Astrocyte (in vitro differentiated cells and primary cell): ENCODE data around the gene RAB17. TPM values are rescaled to one million over a fixed set of nuclear protein-coding genes. Genes with fewer than 3 reads are reported as not detected.

Experiments
- DNase-seq: peaks from one replicate; pipeline ENCODE4 v3.0.0-alpha.2; 2010; ENCODE audit warnings: low read depth
- FAIRE-seq: peaks from 2 replicates; lab custom pipeline; 2011; peaks lifted over from hg19 to GRCh38; lab: Jason Lieb, UNC
- H2AFZ ChIP-seq: 2 replicates; pipeline ENCODE4 v1.6.0; 2012; ENCODE audit warnings: low read depth, low read length, inconsistent platforms
- H3K27ac ChIP-seq: 2 replicates; pipeline ENCODE4 v1.5.1; 2011; ENCODE audit warnings: low read depth, low read length, inconsistent platforms
- H3K27me3 ChIP-seq: 2 replicates; pipeline ENCODE4 v1.6.0; 2011; ENCODE audit warnings: low read length, inconsistent platforms; ENCODE audit not compliant: insufficient read depth
- H3K36me3 ChIP-seq: 2 replicates; pipeline ENCODE4 v1.5.1; 2011; ENCODE audit warnings: low read length, inconsistent platforms; ENCODE audit not compliant: insufficient read depth
- H3K4me1 ChIP-seq: 2 replicates; pipeline ENCODE4 v1.5.1; 2011; ENCODE audit warnings: low read length, inconsistent platforms; ENCODE audit not compliant: insufficient read depth
- H3K4me2 ChIP-seq: 2 replicates; pipeline ENCODE4 v1.6.0; 2012; ENCODE audit warnings: low read length, inconsistent platforms
- H3K4me3 ChIP-seq: 2 replicates; pipeline ENCODE4 v1.5.1; 2011; ENCODE audit warnings: low read depth, mild to moderate bottlenecking, low read length, inconsistent platforms; ENCODE audit not compliant: insufficient read depth
- H3K79me2 ChIP-seq: 2 replicates; pipeline ENCODE4 v1.6.0; 2012; ENCODE audit warnings: mild to moderate bottlenecking, low read length, inconsistent platforms; ENCODE audit not compliant: insufficient read depth
- H3K9ac ChIP-seq: 2 replicates; pipeline ENCODE4 v1.6.0; 2012; ENCODE audit warnings: mild to moderate bottlenecking, low read length, inconsistent platforms
- H3K9me3 ChIP-seq: 2 replicates; pipeline ENCODE4 v1.5.1; 2012; ENCODE audit warnings: low read depth, mild to moderate bottlenecking, low read length, inconsistent platforms; ENCODE audit not compliant: insufficient read depth
- H4K20me1 ChIP-seq: 2 replicates; pipeline ENCODE4 v1.6.0; 2012; ENCODE audit warnings: low read length, inconsistent platforms; ENCODE audit not compliant: insufficient read depth
- H3K27ac Mint-ChIP-seq: one replicate; pipeline ENCODE4 v1.8.0; 2021; ENCODE audit warnings: mild to moderate bottlenecking, mixed read lengths; ENCODE audit not compliant: unreplicated experiment
- H3K27me3 Mint-ChIP-seq: one replicate; pipeline ENCODE4 v1.8.0; 2021; ENCODE audit warnings: low read depth, mixed read lengths; ENCODE audit not compliant: unreplicated experiment
- H3K36me3 Mint-ChIP-seq: one replicate; pipeline ENCODE4 v1.8.0; 2021; ENCODE audit warnings: low read depth, mixed read lengths; ENCODE audit not compliant: unreplicated experiment
- H3K4me1 Mint-ChIP-seq: one replicate; pipeline ENCODE4 v1.8.0; 2021; ENCODE audit warnings: low read depth, mixed read lengths; ENCODE audit not compliant: unreplicated experiment
- H3K4me3 Mint-ChIP-seq: one replicate; pipeline ENCODE4 v1.8.0; 2021; ENCODE audit warnings: mild to moderate bottlenecking, moderate library complexity, mixed read lengths; ENCODE audit not compliant: unreplicated experiment
- H3K9me3 Mint-ChIP-seq: one replicate; pipeline ENCODE4 v1.8.0; 2021; ENCODE audit warnings: mild to moderate bottlenecking, mixed read lengths; ENCODE audit not compliant: unreplicated experiment
- EZH2 ChIP-seq: IDR thresholded peaks from 2 replicates; pipeline ENCODE4 v1.6.1; 2012; ENCODE audit warnings: mild to moderate bottlenecking, low read length, inconsistent platforms; ENCODE audit not compliant: insufficient read depth
- total RNA-seq: library from RNA; stranded (reverse); gene quantifications from 2 replicates; pipeline ENCODE4 v1.2.1, GENCODE V29; 2021
- TF ChIP-seq, protein P1 (sequence below): IDR thresholded peaks from 2 replicates; pipeline ENCODE4 v1.5.1; 2011; ENCODE audit warnings: low read depth, mild to moderate bottlenecking, inconsistent platforms, low read length, moderate library complexity; ENCODE audit not compliant: insufficient read depth

RAB17 gene
- total RNA-seq, 1 donor from 2014 or later, result 1.4 TPM

DNA sequence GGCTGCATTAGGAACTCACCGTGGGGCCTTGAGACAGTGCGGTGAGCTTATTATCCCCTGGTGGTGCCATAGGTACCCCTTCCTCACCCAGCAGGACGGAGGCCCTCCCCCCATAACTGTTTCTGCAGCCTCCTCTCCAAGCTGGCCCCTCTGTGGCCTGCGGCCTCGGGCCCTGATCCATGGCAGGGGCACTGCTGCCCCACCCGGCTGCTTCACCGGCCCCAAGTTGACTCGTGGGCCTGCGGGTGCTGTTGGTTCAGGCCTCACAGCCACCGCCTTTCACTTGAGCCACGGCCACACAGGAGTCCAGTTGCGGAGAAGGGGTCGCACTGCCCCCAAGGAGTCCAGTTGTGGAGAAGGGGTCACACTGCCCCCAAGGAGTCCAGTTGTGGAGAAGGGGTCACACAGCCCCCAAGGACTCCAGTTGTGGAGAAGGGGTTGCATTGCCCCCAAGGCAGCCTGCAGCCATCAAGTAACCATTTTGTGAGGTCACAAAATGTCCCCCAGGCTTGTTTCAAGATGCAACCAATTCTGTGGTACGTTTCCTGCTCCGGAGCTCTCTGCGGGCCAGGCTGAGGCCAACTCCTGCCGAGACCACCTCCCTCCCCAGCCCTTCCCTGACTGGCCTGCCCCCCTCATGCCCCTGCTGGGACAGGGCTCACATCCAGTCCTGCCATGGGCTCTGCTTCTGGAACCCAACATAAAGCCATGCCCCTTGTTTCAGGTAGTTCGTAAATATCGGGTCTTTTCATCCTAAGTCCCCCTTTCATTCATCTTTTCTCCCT lies 41.5 kb upstream of the RAB17 start:
- H2AFZ ChIP-seq, result no peak overlapping the region
- H3K9ac ChIP-seq, result no peak overlapping the region
- H3K36me3 ChIP-seq, result no peaks in the 10 kb centered on the region
- H3K4me1 ChIP-seq, result peaks cover 13% of the 10 kb centered on the region
- H3K4me3 ChIP-seq, result no peak overlapping the region
- DNase-seq (no peak), FAIRE-seq (no peak)
- Mint-ChIP-seq H3K9me3 (peaks cover 2% of the 10 kb centered on the region), H3K4me1 (peaks cover 25% of the 10 kb centered on the region), H3K27ac (no peak overlapping the region), H3K4me3 (no peak overlapping the region), H3K27me3 (no peaks in the 10 kb centered on the region), H3K36me3 (peaks cover 14% of the 10 kb centered on the region)
- TF ChIP-seq EZH2, result no peak
- TF ChIP-seq, protein P1, sequence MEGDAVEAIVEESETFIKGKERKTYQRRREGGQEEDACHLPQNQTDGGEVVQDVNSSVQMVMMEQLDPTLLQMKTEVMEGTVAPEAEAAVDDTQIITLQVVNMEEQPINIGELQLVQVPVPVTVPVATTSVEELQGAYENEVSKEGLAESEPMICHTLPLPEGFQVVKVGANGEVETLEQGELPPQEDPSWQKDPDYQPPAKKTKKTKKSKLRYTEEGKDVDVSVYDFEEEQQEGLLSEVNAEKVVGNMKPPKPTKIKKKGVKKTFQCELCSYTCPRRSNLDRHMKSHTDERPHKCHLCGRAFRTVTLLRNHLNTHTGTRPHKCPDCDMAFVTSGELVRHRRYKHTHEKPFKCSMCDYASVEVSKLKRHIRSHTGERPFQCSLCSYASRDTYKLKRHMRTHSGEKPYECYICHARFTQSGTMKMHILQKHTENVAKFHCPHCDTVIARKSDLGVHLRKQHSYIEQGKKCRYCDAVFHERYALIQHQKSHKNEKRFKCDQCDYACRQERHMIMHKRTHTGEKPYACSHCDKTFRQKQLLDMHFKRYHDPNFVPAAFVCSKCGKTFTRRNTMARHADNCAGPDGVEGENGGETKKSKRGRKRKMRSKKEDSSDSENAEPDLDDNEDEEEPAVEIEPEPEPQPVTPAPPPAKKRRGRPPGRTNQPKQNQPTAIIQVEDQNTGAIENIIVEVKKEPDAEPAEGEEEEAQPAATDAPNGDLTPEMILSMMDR, result no peak
- H4K20me1 ChIP-seq, result peaks cover 50% of the 10 kb centered on the region
- no peaks in the 10 kb centered on the region for H3K27me3 ChIP-seq
- H3K27ac ChIP-seq, result no peak overlapping the region
- H3K79me2 ChIP-seq, result peaks cover 57% of the 10 kb centered on the region
- H3K4me2 ChIP-seq, result no peak overlapping the region
- H3K9me3 ChIP-seq, result no peaks in the 10 kb centered on the region

DNA sequence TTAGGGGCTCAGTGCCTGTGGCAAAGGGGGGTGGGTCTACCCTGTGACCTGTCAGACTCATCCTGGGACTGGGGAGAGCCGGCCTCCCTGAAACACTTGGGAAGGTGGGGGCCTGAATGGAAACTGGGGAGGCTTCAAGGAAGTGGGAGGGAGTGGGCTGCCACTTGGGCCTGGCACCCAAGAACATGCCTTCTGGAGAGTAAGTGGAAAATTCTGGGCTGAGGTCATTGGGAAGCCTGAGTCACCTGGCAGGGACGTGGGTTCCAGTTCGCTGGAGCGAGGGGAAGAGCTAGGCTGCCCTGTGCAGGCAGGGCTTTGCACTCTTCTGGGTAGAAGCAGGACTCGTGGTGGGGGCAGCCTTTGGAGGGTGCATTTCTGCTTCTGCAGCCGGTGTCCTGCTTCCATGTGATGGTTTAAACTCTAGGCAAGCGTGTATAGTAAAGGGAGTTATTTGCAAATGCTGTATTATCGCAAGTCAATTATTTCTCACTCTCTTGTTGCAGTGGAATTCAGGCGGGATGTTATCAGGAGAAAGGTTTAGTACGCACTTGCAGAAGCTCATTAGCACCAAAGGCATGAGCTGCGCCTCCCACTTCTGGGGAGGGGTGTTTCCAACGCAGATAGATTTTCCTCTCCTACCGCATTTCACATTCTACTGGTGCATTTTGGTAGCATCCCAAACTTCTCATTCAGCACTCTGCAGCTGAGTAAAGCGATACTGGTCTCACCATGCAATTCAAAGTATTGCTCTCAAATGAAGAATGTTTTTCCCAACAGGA lies 40.7 kb upstream of the RAB17 start:
- Mint-ChIP-seq H3K4me1 (peaks cover 25% of the 10 kb centered on the region), H3K4me3 (no peak overlapping the region), H3K36me3 (peaks cover 14% of the 10 kb centered on the region), H3K9me3 (peaks cover 2% of the 10 kb centered on the region), H3K27ac (peak overlapping the region; percentile 20), H3K27me3 (no peaks in the 10 kb centered on the region)
- Histone ChIP-seq H3K4me1 (peaks cover 13% of the 10 kb centered on the region), H3K27ac (no peak overlapping the region), H3K4me3 (no peak overlapping the region), H3K9ac (no peak overlapping the region), H4K20me1 (peaks cover 50% of the 10 kb centered on the region), H3K27me3 (no peaks in the 10 kb centered on the region), H3K4me2 (no peak overlapping the region), H3K79me2 (peaks cover 57% of the 10 kb centered on the region), H3K9me3 (no peaks in the 10 kb centered on the region), H3K36me3 (no peaks in the 10 kb centered on the region), H2AFZ (no peak overlapping the region)
- DNase-seq, result no peak
- FAIRE-seq, result no peak
- no peak for TF ChIP-seq EZH2

DNA sequence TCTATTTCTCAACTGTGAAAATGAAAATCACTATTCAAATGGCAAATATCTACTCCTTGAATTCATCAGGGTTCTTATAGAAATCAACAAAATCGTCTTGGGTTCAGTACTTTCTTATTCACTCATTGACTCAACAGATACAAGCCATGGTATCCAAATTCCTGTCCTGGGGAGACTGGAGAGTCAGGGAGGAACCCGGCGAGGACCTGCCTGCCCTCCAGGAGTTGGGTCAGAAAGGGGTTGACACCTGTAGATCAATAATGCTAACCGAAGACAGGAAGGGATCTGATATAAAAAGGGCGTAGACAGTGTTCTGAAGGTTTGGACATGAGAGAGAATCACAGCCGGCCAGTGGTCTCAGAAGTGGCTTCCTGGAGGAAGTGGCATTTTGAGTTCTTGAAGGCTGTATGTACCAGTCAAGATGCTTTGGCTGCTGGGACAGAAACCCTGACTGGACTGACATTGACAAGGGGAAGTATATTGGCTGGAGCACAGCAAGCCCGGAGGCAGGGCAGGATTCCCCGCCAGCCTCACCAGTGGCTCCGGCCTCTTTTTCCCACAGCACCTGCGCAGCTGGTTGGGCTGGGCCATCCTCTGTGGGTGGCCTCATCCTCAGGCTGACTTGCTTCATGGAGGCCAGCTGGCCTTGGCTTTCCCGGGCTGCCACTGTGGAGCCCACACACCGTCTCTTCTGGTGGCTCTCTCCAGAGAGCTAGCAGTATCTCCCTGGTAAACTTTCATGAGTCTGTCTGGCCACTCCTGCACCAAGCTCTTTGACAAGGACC lies 39.9 kb upstream of the RAB17 start:
- Mint-ChIP-seq H3K4me3 (peak overlapping the region; percentile 62), H3K27me3 (peaks cover 4% of the 10 kb centered on the region), H3K9me3 (peaks cover 2% of the 10 kb centered on the region), H3K27ac (no peak overlapping the region), H3K4me1 (peaks cover 27% of the 10 kb centered on the region), H3K36me3 (peaks cover 14% of the 10 kb centered on the region)
- no peak overlapping the region for H3K4me3 ChIP-seq
- no peaks in the 10 kb centered on the region for H3K27me3 ChIP-seq
- no peaks in the 10 kb centered on the region for H3K36me3 ChIP-seq
- H3K4me1 ChIP-seq, result peaks cover 13% of the 10 kb centered on the region
- H3K27ac ChIP-seq, result no peak overlapping the region
- H4K20me1 ChIP-seq, result peaks cover 50% of the 10 kb centered on the region
- DNase-seq, result no peak
- H3K79me2 ChIP-seq, result peaks cover 53% of the 10 kb centered on the region
- H2AFZ ChIP-seq, result no peak overlapping the region
- no peak for FAIRE-seq
- TF ChIP-seq, protein P1, result no peak
- TF ChIP-seq EZH2, result no peak
- no peak overlapping the region for H3K4me2 ChIP-seq
- no peaks in the 10 kb centered on the region for H3K9me3 ChIP-seq
- no peak overlapping the region for H3K9ac ChIP-seq
